GM21367 (cell line): ENCODE results near the gene MAP3K14.

Experiments used
- ATAC-seq: cut with Tn5 transposase; IDR thresholded peaks from one replicate; pipeline ENCODE4 v1.9.1; 2021; ENCODE audit not compliant: unreplicated experiment

MAP3K14 gene

DNA sequence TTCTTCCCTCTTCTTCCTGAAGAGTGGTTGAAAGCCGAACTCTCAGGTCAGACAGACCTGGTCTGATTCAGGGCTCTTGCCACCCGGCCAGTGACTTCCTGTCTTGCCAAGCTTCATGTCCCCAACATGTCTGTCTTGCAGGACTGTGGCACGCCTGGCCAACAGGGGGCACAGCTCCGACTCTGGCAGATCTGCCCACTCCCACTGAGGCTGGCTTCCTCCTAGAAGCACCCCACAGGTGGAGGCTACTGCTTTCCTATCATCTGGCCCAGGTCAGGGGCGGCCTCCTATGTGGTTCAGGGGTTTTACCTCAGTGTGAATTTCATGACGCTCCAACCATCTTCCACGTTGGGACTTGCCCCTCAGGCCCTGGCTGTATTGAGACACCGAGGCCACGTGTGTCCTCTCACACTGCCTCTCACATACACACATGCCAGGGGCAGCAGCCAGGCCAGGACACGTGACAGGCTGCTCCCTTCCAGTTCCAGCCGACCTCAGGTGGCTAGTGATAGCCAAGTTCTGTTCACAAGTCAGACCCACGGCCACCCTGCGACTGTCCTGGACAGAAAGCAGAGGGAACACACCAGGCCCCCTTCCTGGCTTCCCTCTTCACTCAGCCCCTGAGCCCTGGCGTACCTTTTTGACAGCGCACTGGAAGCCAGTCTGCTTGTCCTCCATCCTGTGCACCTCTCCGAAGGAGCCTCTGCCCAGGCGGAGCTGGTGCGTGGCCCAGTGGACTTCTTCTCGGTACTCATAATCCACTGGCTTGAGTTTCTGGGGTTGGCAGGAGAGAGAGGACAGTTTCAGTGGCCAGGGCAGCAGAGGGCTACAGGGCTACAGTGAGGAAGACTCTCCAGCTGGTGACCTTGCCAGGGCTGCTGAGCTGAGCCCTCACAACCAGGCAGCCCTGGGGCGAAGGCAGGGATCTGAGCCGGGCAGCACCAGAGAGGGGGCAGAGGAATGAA lies 32.4 kb downstream of the MAP3K14 start:
- no peak for ATAC-seq

DNA sequence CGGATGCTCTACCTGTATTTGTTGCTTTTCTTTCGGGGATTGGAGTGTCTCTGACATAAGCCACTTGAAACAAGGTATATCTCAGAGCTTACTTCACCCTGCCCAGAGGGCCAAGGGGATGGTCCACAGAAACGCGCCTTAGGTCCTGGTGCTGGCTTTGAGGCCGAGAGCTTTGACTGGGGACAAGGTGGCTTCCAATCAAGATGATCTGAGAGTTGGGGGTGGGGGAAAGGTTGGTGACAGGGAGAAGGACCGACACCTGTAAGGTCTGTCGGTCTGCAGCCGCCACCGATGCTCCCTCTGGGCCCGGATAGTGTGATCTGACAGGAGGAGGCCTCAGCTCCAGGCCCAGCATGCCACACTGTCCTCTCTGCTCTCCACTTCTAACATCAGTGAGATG lies 33.1 kb downstream of the MAP3K14 start:
- no peak for ATAC-seq

DNA sequence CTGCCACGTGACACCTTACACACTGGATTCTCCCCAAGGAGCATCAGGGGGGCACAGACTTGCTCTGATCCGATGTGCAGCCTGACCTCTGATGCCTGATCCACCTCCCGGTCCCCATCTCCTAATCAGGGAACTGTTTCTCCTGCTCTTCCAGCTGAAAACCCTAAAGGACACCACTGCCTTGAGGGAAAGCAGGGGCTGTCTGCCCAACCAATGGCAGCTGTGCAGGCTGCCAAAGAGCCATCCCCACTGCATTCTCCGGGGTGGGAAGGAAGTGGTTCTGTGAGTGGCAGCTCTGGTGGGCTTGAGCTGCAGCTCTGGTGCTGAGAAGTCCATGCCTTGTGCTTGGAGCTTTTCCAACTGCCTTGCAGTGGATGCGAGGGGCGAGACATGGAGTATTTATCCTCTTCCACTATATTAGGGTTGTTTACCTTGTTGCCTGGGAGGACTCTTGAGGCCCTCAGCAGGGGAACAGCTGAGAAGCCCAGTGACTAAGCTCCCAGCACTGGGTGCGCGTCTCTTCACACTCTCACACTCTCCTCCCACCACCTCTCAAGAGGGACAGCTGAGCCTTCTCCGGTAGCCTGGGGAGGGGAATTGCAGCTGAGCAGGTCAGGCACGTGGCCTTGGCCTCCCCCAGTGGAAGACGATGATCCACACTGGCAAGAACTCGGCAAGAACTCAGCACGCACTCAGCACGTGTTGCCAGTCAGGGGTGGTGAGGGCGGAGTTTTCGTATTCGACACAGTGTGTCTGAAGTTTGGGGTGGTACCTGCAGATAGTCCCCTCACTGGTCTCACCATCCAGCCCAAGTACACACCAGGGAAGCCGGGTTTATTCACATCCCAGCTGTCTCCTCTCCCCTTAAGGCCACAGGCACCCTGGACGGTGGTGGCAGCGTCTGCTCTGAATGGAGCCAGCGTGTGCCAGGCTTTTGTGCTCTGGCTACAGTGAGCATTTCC lies 33.9 kb downstream of the MAP3K14 start:
- no peak for ATAC-seq

DNA sequence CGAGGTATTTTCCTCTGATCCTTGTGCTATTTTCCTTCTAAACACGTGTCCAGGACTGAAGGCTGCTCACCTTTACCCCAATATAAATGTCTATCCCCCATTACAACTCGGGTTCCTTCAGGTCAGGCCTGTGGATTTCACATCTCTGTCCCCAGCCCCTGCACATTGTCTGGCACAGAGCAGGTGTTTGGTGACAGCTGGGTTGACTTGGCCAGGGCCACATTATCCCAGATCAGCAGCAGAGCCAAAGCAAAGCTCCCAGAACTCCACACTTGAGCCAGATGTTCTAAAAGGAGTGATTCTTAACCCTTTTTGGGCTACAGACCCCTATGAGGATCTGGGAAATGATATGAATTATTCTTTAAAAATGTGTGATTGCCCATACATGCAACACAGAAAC lies 36.9 kb downstream of the MAP3K14 start:
- ATAC-seq: no peak

DNA sequence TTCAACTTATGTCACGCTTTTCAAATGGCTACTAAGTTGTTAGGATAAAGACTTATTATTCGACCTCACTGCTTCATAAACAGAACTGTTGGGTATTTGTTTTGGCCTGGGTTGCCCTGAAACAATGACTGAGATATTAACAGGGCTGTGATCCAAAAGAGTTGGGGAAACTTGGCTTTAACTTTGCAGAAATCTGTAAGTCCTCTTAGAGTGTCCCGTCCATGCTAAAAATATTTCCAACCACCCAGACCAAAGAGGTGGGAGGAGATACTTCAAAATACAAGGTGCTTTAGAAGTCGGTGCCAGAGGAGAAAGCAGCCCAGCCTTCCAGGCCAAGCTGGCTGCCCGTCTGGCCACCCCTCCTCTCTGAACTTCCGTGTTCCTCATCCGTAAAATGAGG lies 38.8 kb downstream of the MAP3K14 start:
- ATAC-seq: no peak

DNA sequence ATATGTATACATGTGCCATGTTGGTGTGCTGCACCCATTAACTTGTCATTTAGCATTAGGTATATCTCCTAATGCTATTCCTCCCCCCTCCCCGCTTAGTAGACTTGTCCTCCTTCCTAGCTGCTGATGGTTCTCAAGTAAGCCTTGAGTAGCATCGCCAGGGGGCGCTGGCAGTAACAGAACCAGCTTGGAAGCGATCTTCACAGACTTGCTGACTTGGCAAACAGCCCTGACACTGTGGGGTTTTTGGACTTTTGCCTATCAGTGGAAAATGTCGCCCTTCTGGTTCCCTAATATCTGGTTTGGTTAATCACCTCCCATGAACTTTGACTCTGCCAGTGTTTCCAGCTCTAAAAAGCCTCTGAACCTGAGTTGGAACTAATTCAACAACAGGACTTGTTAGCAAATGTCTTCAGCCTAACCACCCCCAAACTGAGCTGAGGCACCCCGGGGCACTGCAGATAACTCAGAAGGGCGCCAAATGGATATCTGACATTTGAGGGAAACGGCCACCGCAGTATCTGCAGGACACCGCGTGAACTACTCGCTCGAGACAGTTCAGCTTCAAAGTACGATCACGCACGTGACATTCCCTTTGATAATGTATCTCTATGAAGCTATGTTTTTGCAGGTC lies 39.5 kb downstream of the MAP3K14 start:
- no peak for ATAC-seq

DNA sequence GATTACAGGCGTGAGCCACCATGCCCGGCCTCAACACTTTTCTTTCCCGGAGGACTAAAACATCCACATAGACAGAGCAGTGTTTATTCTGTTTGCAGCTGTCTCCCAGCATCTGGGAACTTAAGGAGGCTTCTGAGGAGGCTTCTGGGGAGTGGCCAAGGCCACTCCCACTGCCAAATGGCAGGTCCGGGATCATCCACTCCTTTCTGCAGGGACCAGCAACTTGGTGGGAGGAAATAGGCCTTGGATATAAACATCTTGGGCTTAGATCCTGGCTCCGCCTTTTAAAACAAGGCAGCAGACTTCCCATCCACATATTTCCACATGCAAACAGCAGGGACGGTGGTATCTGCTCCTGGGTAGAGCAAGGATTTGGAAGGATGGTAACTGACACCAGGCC lies 40.8 kb downstream of the MAP3K14 start:
- ATAC-seq: no peak

DNA sequence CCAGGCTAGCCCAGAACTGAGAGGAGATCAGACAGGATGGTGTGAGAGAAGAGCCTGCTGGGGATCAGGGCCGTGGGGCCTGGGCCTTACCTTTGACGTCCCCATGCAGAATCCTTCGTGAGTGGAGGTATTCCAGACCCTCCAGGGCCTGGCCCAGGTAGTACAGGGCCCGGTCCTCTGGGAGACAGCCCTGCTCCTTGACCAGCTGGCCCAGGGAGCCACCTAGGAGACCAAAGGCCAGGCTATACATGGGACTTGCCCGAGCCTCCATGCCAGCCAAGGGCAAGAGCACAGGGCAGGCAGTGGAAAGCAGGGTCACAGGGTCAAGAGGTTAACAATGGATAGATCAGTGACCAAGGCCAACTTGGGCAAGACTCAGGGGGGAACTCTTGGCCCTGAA lies 42.8 kb downstream of the MAP3K14 start:
- ATAC-seq: no peak

DNA sequence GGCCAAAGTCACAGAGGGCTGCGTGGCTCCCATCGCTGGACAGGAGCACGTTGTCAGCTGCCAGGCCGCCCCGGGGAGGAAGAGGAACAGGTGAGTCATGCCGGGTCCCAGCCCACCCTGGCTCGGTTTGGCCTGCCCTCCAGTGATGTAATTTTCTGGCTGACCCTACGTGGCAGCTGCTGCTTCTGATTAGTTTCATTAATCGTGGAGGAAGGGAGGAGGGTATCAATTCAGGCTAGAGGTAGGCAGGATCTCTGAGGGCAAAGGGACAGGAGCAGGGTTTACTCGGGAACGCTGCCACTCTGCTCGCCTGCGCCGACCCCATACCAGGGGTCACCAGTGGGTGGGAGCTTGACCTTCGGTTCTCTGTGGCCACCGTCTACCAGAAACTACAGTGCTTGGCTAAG lies 43.3 kb downstream of the MAP3K14 start:
- ATAC-seq: no peak

DNA sequence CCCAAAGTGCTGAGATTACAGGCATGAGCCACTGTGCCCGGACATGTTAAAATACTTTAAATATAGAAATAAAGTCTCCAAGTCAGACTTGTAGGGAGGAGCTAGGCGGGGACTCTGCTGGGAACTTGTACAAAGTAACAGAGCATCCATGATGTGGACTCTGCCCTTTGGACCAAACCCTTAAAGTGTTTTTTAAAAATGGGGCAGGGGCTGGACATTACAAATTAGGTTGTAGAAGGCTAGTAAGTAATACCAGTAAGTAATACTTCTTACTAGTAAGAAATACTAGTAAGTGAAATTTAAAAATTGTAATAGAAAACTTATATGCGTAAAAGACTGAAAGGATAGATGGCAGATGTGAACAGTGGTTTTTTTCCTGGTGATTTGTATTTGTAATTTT lies 45.2 kb downstream of the MAP3K14 start:
- ATAC-seq: no peak

DNA sequence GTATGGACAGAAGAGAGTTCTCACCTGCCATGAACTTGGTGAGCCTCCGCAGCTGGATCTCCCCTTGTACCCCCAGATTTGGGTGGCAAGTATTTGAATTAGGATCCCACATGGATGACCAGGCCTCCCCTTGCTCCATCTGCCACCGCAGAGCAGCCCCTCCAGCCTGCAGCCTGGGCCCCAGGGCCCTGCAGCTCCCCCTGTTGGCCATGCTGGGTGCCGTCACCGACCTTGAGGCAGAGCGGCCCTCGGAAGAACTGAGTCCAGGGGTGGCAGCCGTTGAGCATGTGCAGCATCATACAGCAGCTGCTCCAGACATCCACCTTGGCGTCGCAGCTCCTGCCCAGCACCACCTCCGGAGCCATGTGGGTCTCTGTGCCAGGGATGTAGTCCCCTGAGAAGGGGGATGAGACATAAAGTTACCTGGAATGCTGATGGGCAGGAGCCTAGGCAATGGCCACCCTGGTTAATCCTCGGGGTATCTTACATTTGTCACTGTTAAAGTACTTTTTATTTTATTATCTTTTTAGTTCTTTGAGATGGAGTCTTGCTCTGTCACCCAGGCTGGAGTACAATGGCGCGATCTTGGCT lies 45.9 kb downstream of the MAP3K14 start:
- no peak for ATAC-seq

DNA sequence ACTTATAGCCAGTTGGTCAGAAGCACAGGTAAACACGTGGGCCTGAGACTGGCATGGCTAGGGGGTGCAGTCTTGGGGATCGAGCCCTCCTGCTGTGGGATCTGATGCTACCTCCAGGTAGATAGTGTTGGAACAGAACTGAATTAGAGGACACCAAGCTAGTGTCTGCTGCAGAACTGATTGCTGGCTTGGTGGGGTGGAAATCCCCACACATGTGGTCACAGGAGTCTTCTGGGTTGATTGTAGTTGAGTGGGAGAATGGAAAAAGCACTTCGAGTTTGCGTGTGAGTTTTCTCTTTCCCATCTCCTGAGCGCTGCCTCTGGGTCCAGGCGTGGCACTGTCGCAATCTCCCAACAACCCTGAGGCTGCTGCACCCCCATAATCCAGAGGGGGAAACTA lies 46.9 kb downstream of the MAP3K14 start:
- no peak for ATAC-seq

DNA sequence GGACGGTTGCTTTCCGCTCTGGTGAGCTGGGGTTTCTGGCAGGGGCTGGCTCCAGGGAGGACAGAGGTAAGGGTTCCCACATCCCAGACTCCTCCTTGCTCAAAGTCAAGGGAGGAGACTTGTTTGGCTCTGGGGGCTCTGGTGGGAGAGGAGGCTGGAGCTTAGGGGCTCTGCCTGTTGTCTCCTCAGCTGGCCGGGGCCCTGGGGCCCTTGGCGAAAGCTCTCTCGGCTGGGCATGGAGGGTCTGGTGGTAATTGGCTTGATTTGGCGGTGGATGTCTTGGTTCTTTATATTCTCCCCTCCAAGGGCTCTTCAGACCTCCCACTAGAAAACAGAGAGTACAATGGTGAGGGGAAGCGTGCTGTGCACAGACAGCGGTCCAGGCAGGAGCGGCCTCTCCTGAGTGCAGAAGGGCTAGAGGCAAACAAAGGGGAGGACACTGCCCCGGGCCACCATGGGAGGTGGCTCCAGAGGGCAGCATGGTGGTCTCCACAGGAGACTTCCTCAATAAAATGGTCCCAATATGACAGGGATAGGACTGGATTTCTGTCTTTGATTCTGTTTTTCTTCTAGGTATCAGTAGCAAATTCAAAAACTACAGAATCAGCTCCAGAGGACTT lies 49.3 kb downstream of the MAP3K14 start:
- ATAC-seq: no peak

DNA sequence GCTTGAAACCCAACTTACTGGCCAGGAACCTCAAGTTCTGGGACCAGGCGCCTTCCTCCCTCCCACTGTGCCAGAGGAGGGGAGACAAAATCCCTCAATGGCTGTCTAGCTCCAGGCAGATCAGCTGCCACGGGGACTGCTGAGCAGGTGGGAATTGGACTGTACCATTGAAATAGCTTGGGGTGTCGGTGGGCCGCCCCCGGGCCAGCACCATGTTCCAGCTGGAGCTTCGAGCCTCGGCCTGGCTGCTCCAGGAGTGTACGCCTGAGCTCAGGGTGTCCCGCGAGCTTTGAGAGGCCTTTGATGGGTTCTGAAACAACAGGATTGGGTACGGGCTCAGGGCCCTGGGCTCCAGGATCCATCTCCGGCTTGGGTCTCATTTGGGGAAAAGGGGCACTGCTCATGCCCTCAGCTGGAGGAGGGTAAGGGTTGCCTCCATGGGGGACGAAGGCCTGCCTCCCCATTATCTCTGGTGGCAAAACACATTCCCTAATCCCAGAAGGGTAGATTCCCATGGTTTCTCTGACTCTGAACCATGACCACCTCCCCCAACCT lies 50.4 kb downstream of the MAP3K14 start:
- ATAC-seq: no peak

DNA sequence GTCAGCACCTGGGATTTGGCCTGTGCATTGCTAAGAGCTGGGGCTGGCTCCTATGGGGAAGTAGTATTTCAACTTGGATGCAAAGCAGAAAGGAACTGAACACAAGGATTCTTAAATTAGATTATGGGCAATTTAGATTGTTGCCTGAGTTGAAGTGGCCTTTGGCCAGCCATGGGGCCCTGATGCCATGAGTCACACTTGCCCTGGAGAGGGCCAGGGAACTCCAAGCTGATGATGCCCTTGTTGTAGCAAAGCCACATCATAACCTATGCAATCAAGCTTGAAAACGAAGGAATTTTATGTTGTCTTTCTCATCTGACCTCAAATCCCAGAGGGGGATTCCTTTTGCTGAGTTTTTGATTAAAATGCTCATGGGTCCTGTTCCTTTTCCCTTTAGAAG lies 51.0 kb downstream of the MAP3K14 start:
- no peak for ATAC-seq

DNA sequence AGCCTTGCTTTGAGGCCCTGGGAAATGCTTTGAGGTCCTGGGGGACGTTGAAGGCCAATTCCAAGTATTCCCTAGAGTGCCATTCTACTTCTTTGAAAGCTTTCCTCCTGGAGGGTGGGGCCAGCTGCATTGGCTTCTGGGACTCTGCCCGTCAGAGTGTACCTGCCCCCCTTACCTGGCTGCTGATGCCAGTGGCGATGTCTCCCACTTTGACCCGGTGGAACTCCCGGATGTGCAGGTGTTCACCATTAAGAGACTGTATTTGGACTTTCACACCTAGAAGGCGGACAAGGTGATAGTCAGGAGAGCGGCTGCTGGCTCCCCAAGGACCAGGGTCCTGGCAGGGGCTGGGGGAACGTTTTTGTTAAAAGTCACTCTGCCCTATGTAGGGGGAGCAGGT lies 51.8 kb downstream of the MAP3K14 start:
- ATAC-seq: no peak

DNA sequence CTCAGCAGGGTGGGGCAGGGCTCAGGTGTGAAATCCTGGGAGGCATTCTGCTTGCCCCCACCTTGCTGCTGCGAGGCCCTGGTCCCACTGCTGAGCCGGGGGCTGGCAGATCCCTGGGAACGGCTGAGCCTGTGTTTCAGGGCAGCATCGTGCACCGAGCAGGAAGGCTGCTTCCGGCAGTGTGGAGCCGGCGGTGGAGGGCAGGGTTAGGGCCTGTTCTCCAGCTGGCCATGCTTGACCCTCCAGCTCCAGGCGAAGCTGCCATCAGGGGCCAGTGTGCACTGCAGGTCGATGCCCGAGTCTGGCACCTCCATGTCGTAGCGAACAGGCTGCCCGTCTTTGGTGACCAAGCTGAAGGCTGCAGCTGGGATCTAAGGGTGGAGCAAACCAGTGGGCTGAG lies 52.4 kb downstream of the MAP3K14 start:
- ATAC-seq: no peak

DNA sequence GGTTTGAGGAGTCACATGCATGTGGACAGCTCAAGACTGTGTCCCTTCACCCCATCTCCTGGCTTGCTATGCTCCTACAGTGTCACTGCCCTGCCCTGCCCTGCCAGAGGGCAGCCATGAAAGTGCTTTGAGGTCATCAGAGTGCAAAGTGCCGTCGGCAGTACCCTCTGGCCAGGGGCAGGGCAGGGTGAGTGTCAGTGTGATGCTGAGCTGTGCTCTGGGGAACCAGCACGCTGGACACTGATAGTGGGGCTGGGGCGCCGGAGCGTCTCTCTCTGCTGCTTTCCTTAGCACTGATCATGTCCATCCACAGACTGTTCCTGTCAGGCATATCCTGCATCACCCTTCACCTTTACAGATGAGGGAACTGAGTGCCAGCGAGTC lies 53.4 kb downstream of the MAP3K14 start:
- ATAC-seq: no peak

DNA sequence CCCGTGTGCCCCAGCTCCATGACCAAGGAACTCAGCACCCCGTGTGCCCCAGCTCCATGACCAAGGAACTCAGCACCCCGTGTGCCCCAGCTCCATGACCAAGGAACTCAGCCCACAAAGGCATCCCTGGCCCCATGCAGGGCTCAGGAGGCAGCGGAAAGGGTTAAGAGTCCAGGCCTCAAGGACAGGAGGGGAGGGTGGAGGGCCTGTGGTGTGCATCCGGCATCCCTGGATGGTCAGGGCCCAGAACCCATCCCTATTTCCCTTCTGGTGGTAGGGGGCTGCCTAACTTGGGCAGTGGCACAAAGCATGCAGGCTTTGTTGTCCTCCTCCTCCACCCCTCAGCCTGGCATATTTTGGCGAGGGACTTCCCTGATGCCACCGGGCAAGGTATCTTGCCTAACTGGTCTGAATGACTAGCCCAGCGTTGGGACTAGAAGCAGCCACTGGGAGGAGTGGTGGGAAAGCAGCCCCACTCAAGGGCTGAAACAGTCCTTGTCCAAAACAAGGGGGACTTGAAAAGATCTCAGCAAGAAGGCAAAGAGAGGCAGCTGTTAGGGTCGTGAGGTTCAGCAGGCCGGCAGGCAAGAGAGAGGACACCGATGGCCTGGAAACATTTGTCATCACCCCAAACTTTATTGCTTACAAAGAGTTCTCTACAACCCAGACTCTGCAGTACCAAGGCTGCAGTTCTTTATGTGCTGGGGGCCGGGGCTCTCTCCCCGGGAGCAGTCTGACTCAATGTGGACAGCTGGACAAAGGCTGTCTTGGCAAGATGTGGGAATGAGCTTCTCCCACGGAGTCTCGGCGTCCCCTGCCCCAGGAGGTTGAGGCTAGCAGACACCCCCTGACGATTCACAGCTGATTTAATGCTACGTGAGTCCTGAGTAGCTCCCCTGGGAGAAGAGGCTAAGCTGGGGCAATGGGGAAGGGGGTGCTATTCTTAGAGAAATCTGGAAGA lies 54.0 kb downstream of the MAP3K14 start:
- ATAC-seq: no peak
